ENCODE results near the gene SPEM3. TPM values are rescaled to one million over a fixed set of nuclear protein-coding genes. Genes with fewer than 3 reads are reported as not detected.

The SPEM3 gene
- total and polyA plus RNA-seq, 9 donors, result not detected

GRCh38 chr17:7464081-7464480 is 35.4 kb downstream of the SPEM3 start:
- peaks cover 2% of the 10 kb centered on the region for H3K4me1 ChIP-seq (ENCODE audit: insufficient read depth)
- DNase-seq, result no peak
- no peak for TF ChIP-seq POLR2A (IDR thresholded peaks at IDR 0.05)
- no peak for TF ChIP-seq EP300 (IDR thresholded peaks at IDR 0.05)
- no peak for TF ChIP-seq CTCF (IDR thresholded peaks at IDR 0.05)
- H3K27ac ChIP-seq, result no peak overlapping the region
- no peak overlapping the region for H3K4me3 ChIP-seq
- H3K36me3 ChIP-seq, result no peaks in the 10 kb centered on the region
- H3K27me3 ChIP-seq, result no peaks in the 10 kb centered on the region
- intact Hi-C loops (cut with DNase I), result no loop called here
- no peaks in the 10 kb centered on the region for H3K9me3 ChIP-seq
- 87 to 94% (median 92%) methylated on average over 9 of the region's 9 CpGs for WGBS, 3 donors

GRCh38 chr17:7465597-7466275 is 37.1 kb downstream of the SPEM3 start:
- DNase-seq, result no peak
- Histone ChIP-seq H3K27ac (no peak overlapping the region), H3K4me3 (no peak overlapping the region), H3K36me3 (no peaks in the 10 kb centered on the region), H3K27me3 (no peaks in the 10 kb centered on the region), H3K9me3 (no peaks in the 10 kb centered on the region), H3K4me1 (ENCODE audit: insufficient read depth) (peaks cover 4% of the 10 kb centered on the region)
- 74 to 83% (median 76%) methylated on average over 31 to 33 of the region's 33 CpGs for WGBS, 3 donors
- TF ChIP-seq EP300 (IDR thresholded peaks at IDR 0.05) (no peak), CTCF (IDR thresholded peaks at IDR 0.05) (no peak), POLR2A (IDR thresholded peaks at IDR 0.05) (no peak)
- intact Hi-C loops (cut with DNase I), result no loop called here

GRCh38 chr17:7466318-7466638 is 37.6 kb downstream of the SPEM3 start:
- no peak overlapping the region for H3K27ac ChIP-seq
- intact Hi-C loops (cut with DNase I), result no loop called here
- H3K4me3 ChIP-seq, result no peak overlapping the region
- no peaks in the 10 kb centered on the region for H3K27me3 ChIP-seq
- DNase-seq, result no peak
- no peaks in the 10 kb centered on the region for H3K36me3 ChIP-seq
- H3K4me1 ChIP-seq (ENCODE audit: insufficient read depth), result peaks cover 6% of the 10 kb centered on the region
- no peaks in the 10 kb centered on the region for H3K9me3 ChIP-seq
- 80 to 87% (median 83%) methylated on average over 9 of the region's 9 CpGs for WGBS, 3 donors
- TF ChIP-seq POLR2A (IDR thresholded peaks at IDR 0.05), result no peak
- TF ChIP-seq EP300 (IDR thresholded peaks at IDR 0.05), result no peak
- TF ChIP-seq CTCF (IDR thresholded peaks at IDR 0.05), result no peak

GRCh38 chr17:7466639-7467341 is 38.1 kb downstream of the SPEM3 start:
- 73 to 76% (median 75%) methylated on average over 16 of the region's 16 CpGs for WGBS, 3 donors
- TF ChIP-seq POLR2A (IDR thresholded peaks at IDR 0.05) (no peak), CTCF (IDR thresholded peaks at IDR 0.05) (no peak), EP300 (IDR thresholded peaks at IDR 0.05) (no peak)
- Histone ChIP-seq H3K36me3 (no peaks in the 10 kb centered on the region), H3K27ac (peak overlapping the region in 1 of 2 donors; percentile 11), H3K9me3 (no peaks in the 10 kb centered on the region), H3K4me3 (no peak overlapping the region), H3K27me3 (no peaks in the 10 kb centered on the region), H3K4me1 (ENCODE audit: insufficient read depth) (peaks cover 6% of the 10 kb centered on the region)
- intact Hi-C loops (cut with DNase I), result no loop called here
- peak; percentile 74 to 86 (median 83) for DNase-seq

Data from ovary (tissue), 9 donors.